ENCODE measurements around the gene BLZF1.
"Not testable (repeated sequence)": the region's sequence is repeated elsewhere in the genome, so short reads cannot be mapped to it uniquely, and the experiment has no call there.

BLZF1 gene, protein sequence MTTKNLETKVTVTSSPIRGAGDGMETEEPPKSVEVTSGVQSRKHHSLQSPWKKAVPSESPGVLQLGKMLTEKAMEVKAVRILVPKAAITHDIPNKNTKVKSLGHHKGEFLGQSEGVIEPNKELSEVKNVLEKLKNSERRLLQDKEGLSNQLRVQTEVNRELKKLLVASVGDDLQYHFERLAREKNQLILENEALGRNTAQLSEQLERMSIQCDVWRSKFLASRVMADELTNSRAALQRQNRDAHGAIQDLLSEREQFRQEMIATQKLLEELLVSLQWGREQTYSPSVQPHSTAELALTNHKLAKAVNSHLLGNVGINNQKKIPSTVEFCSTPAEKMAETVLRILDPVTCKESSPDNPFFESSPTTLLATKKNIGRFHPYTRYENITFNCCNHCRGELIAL

DNA sequence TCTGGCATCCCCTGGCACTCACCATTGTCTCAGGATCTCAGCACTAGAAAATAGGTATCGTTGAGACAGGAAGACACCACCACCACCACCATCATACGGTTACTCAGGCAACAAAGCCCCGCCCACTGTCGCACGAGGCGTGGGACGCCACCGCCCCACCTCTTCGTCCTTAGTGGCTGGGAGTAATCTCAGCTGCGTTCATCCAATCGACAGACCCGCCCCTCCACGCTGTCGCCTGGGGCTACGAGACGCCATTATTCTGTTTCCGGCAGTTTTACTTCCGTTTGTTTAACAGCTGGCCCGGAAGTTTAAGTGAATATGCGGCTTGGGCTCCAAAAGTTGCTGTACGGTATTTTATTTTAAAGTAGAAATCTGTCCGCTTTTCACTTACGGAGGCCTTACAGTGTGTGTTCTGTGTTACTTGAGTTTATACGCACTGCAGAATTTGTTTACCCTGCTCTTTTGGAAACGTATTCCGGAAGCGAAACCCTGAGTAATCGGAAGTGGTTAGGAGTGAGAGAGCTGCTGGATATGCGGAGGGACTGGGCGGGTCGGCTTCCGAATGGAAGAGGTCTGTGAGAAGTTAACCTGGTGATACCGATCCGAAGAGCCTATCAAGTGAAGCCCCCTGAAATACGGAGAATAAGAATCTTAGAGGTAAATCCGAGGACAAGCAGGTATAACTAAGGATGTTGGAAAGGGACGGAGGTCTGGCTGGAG lies at the start of gene BLZF1, which contains the start of gene NME7:
TSS of gene BLZF1 (plus strand) at position 510 of the 720 bp plus-strand sequence. CDS start 1,328 bp downstream, outside the sequence.
TSS of gene NME7 (minus strand) at position 112 of the 720 bp plus-strand sequence. CDS start at position 25, 87 bp downstream.
- DNase-seq = peak; percentile 96

DNA sequence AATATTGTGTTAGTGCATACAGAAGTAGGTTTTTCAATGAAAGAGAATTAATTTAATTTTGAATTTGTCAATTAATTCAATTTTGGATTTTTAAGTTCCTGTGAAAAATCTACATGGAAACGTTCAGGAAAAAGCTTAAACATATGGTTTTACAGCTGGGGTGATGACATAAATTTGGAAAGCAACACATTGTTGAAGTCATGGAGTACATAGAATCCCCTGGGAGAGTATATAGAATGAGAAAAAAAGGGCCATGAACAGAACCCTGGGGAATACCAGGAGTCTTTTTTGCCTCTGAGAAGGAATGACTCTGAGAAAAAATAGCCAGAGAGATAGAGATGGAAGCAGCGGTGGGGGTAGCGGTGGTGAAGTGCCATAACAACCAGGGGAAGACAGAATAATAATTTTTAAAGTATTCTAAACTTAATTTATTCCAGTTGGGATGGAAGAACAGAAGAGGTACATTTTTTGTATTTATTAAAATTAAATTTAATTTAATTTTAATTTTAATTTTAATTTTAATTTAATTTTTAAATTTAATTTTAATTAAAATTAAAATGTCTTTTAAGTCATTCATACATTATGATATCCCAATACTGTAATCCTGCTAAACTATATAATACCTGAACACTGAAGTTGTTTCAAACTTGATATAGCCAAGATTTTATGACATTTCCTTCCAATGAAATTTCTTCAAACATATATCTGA lies 49.3 kb upstream of the BLZF1 start:
- DNase-seq = no peak

DNA sequence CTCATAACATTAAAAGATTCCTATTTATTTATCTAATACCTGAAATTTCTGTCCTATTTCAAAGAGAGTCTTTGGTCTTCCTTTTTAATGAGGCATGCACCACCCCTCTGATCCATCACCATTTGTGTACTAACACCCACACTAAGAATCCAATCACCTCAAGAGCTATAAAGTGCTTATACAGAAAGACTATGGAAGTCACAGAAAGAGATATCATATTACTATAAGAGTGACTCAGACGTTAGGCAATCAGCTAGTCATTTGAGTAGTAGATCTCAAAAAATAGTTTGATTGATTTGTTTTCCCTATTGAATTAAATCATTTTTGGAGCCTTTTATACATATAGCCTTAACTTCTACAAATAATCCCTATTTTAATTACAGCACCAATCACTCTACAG lies 46.5 kb upstream of the BLZF1 start:
- DNase-seq = no peak

DNA sequence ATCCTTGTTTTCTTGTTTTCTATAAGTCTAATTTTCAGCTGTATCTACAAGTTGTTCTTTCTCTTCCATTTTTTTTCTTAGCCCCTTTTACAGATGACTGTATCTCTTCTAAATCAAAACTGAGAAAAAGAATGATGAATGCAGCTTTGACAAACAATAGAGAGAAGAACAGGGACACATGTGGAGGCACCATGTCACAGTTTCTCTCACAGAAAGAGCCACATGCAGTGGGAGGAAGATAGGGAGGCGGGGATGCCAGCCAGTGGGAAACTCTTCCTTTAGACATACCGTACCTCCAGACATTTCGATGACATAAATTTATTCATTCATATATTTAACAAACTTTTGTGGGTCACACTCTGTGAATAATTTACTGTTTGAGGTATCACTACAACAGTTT lies 45.9 kb upstream of the BLZF1 start:
- no peak for DNase-seq

DNA sequence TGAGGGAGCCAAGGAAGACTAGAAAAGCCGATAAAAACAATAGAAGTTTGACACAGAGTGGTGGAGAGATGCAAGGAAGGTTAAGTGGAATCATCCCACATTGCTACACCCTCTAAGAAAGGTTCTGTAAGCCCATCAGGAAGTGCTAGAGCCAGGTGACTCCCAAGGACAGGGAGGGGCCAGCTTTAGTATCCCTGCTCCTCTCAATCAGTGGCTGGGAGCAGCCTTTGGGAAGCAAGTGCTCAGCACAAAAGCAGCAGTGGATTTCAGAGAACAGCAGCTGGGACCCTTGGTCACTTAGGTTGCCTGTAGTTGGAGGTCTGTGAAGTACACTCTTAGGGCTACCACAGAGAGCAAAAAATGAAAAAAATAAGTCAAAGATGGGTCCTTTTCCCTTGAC lies 42.9 kb upstream of the BLZF1 start:
- no peak for DNase-seq

DNA sequence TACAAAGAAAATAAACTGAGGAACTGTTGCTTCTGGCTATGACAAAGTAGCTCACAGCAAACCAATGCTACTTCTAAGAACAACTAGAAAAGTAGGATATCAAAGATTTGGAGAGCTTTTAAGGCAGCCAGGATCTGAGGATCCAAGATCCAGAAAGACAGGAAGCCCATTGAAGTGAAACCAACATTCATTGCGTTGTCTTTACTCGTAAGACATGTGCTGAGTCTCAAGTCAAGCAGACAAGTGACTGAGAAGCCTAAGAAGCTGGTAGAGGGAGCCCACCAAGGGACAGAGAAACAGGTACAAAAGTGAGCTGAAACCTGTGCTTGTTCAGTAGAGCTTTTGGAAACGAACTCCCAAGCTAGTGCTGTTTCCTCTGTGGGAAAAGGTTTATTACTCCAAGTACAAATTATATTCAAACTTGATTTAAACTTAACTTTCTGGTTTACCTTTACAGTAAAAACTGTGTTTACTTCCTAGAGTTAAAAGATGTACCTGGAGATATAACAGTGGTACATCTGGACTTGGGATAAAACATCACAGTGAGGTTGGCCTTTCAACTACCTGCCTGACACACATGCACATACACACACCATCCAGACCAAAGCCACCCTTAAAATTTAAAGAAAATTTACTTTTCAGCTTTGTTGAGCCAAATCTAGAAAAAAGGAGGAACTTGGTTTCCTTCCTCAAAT lies 41.6 kb upstream of the BLZF1 start:
- DNase-seq = no peak

DNA sequence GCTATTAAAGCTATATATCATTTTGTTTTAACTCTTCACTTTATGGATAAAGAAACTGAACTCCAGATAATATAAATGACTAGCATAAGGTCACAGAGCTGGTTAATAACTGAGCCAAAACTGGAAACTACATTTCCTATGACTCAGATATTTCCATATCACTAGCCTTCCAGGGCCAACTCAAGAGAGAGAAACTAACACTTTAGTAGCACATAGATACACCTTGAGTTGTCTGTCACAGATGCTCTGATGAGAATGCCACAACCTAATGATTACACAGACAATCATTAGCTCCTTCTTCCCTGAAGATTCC lies 41.1 kb upstream of the BLZF1 start:
- no peak for DNase-seq

DNA sequence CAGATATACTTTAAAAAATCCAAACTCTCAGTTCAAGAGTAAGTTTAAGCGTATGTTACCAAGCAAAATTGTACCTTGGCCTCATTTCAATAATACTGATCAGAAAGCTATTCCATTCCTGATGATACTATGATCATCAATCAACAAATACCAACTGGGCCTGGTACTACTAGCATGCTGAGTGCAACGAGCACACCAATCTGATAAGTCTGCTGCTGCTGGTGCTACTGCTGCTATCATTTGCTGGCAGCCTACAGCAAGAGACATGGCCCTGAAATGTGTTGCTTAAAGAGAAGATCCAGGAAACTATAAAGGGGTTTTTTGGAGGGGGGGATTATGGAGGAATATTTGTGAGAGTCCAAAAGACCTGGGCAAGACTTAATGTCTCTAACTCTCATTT lies 40.1 kb upstream of the BLZF1 start:
- DNase-seq = no peak

DNA sequence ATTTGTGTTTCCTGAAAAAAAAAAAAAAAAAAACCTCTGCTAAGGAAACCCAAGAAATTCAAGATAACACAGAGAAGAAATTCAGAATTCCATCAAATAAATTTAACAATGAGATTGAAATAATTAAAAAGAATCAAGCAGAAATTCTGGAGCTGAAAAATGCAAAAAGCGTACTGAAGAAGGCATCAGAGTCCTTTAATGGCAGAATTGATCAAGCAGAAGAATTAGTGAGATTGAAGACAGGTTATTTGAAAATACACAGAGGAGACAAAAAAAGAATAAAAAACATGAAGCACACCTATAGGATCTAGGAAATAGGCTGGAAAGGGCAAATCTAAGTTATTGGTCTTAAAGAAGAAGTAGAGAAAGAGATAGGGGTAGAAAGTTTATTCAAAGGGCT lies 38.6 kb upstream of the BLZF1 start:
- no peak for DNase-seq

DNA sequence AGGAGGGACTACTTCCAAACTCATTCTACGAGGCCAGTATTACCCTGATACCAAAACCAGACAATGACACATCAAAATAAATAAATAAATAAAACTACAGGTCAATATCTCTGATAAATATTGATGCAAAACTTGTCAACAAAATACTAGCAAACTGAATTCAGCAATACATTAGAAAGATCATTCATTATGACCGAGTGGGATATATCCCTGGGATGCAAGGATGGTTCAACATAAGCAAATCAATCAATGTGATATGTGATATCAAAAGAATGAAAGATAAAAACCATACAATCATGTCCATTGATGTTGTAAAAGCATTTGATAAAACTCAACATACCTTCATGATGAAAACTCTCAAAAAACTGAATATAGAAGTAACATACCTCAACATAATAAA lies 37.1 kb upstream of the BLZF1 start:
- no peak for DNase-seq

DNA sequence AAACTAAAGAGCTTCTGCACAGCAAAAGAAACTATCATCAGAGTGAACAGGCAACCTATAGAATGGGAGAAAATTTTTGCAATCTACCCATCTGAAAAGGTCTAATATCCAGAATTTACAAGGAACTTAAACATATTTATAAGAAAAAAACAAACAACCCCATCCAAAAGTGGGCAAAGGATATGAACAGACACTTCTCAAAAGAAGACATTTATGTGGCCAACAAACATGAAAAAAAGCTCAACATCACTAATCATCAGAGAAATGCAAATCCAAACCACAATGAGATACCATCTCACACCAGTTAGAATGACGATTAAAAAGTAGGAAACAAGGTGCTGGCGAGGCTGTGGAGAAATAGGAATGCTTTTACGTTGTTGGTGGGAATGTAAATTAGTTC lies 33.3 kb upstream of the BLZF1 start:
- DNase-seq = not testable (repeated sequence)

DNA sequence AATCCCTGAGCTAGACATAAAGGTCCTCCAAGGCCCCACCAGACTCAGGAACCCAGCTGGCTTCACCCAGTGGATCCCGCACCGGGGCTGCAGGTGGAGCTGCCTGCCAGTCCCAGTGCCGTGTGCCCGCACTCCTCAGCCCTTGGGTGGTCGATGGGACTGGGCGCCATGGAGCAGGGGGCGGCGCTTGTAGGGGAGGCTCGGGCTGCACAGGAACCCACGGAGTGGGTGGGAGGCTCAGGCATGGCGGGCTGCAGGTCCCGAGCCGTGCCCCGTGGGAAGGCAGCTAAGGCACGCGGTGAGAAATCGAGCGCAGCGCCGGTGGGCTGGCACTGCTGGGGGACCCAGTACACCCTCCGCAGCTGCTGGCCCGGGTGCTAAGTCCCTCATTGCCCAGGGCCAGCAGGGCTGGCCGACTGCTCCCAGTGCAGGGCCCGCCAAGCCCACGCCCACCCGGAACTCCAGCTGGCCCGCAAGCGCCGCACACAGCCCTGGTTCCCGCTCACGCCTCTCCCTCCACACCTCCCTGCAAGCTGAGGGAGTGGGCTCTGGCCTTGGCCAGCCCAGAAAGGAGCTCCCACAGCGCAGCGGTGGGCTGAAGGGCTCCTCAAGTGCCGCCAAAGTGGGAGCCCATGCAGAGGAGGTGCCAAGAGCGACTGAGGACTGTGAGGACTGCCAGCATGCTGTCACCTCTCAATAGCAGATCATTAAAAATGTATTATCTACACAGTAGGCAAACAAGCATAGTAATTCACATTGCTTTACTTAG lies 30.9 kb upstream of the BLZF1 start:
- DNase-seq = peak; percentile 13

DNA sequence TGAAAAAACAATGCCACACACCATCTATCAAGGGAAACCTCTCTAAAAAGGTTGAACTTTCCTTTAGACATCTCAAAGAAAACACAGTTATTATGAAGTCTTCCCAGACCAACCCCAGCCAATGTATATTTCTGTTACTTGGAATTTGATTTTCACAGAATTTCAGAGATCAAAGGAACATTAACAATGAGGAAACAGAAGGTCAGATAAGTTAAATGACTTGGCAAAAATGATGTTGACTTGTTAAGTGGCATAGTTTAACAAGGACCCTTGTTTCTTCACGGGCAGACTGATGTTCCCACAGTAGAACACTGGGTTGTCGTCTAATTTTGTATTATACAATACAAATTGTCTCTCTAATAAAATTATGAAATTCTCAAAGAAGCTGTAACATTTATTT lies 29.4 kb upstream of the BLZF1 start:
- no peak for DNase-seq

DNA sequence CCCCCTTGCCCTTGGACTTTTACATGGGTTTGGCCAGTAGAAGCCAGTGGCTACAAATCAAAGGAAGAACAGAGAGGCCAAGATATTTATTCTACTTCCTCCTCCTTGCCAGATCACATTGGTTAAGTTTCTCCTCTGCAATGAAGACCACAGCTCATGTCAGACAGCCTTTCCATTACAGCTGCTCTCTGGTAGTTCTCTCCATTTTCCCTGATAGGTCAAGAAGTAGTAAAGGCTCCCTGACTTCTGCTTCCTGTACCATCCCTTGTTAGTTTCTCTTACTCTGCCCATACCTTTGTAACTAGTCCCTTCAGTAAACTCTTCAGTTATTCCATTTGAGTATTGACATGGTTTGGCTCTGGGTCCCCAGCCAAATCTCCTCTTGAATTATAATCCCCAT lies 28.2 kb upstream of the BLZF1 start:
- no peak for DNase-seq

DNA sequence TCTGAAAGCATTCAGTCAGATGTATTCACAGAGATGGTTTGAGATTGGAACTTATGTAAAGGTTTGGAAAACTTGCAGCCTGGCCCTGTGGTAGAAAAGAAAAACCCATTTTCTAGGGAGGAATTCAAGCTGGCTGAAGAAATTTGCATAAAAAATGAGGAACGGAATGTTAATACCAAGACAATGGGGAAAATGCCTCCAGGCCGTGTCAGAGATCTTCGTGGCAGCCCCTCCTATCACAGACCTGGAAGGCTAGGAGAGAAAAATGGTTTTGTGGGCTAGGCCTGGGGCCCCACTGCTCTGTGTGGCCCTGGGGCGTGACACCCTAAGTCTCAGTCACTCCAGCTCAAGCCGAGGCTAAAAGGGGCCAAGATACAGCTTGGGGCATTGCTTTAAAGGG lies 27.1 kb upstream of the BLZF1 start:
- no peak for DNase-seq

DNA sequence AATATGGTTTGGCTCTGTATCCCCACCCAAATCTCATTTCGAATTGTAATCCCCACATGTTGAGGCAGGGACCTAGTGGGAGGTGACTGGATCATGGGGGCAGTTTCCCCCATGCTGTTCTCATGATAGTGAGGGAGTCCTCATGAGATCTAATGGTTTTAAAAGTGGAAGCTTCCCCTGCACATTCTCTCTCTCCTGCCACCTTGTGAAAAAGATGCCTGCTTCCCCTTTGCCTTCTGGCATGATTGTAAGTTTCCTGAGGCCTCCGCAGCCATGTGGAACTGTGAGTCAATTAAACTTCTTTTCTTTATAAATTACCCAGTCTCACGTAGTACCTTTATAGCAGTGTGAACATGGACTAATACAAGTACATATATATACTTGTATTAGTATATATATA lies 25.9 kb upstream of the BLZF1 start:
- not testable (repeated sequence) for DNase-seq

DNA sequence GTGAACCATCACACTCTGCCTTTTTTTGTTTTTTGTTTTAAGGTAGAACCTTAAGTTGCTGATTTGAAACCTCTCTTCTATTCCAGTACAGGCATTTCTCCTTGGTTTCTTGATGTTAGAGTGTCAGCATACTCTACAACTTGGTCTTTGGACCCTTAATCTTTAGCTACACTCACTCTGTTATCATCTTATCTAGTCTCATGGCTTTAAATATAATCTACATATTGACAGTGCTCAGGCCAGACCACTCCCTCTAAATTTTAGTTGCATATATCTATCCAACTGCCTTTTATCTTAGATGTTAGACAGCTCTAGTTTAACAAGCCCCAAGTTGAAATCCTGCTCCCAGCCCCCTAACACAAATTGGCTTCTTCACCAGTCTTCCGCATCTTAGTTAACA lies 22.5 kb upstream of the BLZF1 start:
- no peak for DNase-seq

DNA sequence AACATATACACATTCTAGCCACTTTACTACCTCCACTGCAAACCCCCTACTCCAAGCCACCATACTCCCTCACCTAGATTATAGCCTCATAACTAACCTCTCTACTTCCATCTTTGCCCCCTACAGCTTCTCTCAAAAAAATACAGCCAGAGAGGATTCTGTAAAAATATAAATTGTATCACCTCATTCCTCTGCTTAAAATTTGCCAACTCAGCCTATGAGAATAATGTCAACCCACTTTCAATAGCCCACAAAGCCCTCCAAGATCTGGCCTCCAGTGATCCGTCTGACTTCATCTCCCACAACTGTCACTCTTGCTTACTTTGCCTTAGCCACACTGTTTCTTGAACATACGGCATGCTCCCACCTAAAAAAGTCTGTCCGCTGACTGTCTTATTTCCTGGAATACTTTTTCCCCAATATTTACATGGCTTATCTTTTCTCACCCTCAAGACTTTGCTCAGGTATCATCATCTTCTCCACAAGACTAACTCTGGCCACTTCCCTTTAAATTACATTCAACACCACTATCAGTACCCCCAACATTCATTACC lies 21.9 kb upstream of the BLZF1 start:
- no peak for DNase-seq

DNA sequence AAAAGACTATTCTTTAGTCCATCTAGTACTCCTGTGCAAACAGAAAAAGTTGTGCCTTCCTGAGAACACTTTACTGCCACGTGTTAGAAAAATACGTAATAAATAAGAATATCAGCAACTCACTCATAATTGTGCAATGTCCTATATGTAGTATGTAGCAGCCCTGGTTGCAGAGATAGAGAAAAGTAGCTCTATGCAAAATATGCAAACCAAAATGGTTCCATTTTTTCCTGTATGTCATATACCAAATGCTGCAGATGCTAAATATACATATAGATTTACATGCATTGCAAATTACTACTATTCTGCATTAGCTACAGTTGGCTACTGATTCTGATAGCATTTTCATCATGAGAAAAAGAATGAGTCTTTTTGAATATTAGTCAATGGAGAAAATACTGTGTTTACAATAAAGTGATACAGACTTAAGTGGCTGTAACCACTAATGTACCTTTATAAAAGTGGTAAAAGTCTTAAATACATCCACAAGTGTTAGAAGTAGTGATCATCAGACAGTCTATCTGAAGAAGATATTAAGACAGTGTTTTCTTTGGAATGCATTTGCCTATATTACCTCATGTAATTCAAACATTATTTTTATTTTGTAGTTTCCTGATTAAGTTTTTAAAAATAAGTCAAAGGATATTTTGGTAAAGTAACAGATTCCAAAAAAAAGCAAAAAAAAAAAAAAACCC lies 20.2 kb upstream of the BLZF1 start:
- no peak for DNase-seq

DNA sequence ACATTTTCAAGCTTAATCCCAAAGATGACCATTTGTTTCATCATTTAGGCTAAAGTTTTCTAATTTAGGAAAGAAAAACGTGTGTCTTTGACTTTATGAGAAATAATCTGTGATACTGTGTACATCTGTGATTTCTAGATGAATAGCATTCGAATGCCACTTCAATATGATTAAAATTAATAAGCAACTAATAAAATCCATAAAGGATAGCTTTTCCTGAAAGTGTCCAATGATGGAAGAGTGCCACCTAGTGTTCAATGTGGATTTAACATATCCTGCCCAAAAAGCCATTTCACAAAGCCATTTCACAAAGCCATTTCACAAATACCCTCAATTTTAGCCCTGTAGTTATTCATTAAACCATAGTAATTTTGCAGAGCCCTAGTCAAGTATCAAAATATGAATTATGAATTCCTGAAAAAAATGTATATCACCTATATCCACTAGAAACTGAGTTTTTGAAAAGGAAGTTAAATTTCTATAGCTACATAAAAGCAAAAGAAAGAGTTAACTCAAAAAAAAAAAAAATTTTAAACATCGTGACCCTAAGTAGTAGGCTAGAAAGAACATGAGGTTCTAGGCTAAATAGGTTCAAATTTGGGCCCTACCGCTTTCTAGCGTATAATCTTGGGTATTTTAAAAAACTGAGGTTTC lies 19.5 kb upstream of the BLZF1 start:
- peak; percentile 34 for DNase-seq

DNA sequence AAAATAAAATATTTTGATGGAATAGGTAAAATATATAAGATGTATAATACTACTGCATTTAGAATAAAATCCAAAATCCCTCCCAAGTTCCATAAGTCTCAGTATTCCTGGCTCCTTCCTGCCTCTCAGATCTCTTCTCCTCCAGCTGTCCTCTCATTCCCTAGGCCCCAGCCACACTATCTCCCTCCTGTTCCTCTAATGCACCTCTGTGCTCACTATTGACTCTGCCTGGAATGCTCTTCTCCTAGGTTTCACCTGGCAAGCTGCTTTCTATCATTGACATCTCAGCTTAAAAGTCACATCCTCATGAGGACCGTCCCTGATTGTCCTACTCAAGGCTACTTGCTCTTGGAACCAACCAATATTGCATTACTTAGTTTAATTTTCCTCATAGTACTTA lies 7.6 kb upstream of the BLZF1 start:
- no peak for DNase-seq
